OCI-LY3 (cell line): ENCODE measurements around the gene PUM1.

Experiments used
- H2AFZ ChIP-seq: fragments of 200-600, 300-600 bp; shearing (Covaris generic); 2 replicates; pipeline ENCODE4 v1.6.0; 2014; ENCODE audit warnings: antibody characterized with exemption, low read depth, low read length
- H3K27ac ChIP-seq: fragments of 200-600, 300-600 bp; sonication (generic); 2 replicates; pipeline ENCODE4 v1.5.1; 2014; ENCODE audit warnings: mild to moderate bottlenecking, low read length, moderate library complexity, mixed read lengths
- H3K27me3 ChIP-seq: fragments of 200-600, 300-600 bp; sonication (generic); 2 replicates; pipeline ENCODE4 v1.6.1; 2014; ENCODE audit warnings: low read depth, low read length, mixed read lengths
- H3K36me3 ChIP-seq: fragments of 200-600, 300-600 bp; sonication (generic); replicated peaks from 2 replicates; pipeline ENCODE3; 2014; ENCODE audit warnings: low read depth, low read length, mixed read lengths
- H3K4me1 ChIP-seq: fragments of 300-600, 200-600 bp; sonication (generic); 2 replicates; pipeline ENCODE4 v1.6.1; 2014; ENCODE audit warnings: low read length, mixed read lengths
- H3K4me2 ChIP-seq: fragments of 200-600, 300-600 bp; sonication (generic); 2 replicates; pipeline ENCODE4 v1.6.1; 2014; ENCODE audit warnings: low read length, mixed read lengths
- H3K4me3 ChIP-seq: fragments of 300-600, 200-600 bp; sonication (generic); 2 replicates; pipeline ENCODE4 v1.5.1; 2014; ENCODE audit warnings: antibody characterized with exemption, mild to moderate bottlenecking, low read length, moderate library complexity
- H3K79me2 ChIP-seq: fragments of 300-600, 200-600 bp; shearing (Covaris generic); 2 replicates; pipeline ENCODE4 v1.6.1; 2014; ENCODE audit warnings: mild to moderate bottlenecking, low read length, mixed read lengths
- H3K9ac ChIP-seq: fragments of 300-600, 200-600 bp; shearing (Covaris generic); 2 replicates; pipeline ENCODE4 v1.6.0; 2014; ENCODE audit warnings: mild to moderate bottlenecking, low read length, moderate library complexity
- H3K9me3 ChIP-seq: fragments of 200-600, 300-600 bp; shearing (Covaris generic); 2 replicates; pipeline ENCODE4 v1.6.1; 2014; ENCODE audit warnings: low read length, mixed read lengths; ENCODE audit not compliant: insufficient read depth
- H4K20me1 ChIP-seq: fragments of 200-600, 300-600 bp; sonication (generic); 2 replicates; pipeline ENCODE4 v1.6.1; 2016; ENCODE audit warnings: low read length, mixed read lengths; ENCODE audit not compliant: insufficient read depth
- EZH2phosphoT487 ChIP-seq: fragments of 200-600 bp; shearing (Covaris generic); IDR thresholded peaks from 2 replicates; pipeline ENCODE4 v1.6.1; 2018; ENCODE audit warnings: antibody characterized with exemption, mixed run types, low read depth
- TF ChIP-seq, protein P1 (sequence below): fragments of 200-600, 300-600 bp; sonication (generic); IDR thresholded peaks from 2 replicates; pipeline ENCODE4 v1.5.1; 2014; ENCODE audit warnings: antibody characterized with exemption, low read length, low read depth

The PUM1 gene

GRCh38 chr1:30907481-30908315, 157.8 kb downstream of the PUM1 start:
- Histone ChIP-seq H3K9ac (no peak overlapping the region), H3K4me2 (peak overlapping the region; percentile 41)

GRCh38 chr1:30906631-30907441, 158.7 kb downstream of the PUM1 start:
- Histone ChIP-seq H4K20me1 (no peaks in the 10 kb centered on the region), H3K4me2 (no peak overlapping the region), H3K9me3 (no peaks in the 10 kb centered on the region), H3K9ac (no peak overlapping the region), H3K27me3 (peaks cover 25% of the 10 kb centered on the region), H3K4me1 (peaks cover 14% of the 10 kb centered on the region), H3K36me3 (no peaks in the 10 kb centered on the region), H3K27ac (no peak overlapping the region), H2AFZ (no peak overlapping the region), H3K4me3 (no peak overlapping the region), H3K79me2 (no peaks in the 10 kb centered on the region)
- no peak for TF ChIP-seq EZH2phosphoT487
- TF ChIP-seq, protein P1, sequence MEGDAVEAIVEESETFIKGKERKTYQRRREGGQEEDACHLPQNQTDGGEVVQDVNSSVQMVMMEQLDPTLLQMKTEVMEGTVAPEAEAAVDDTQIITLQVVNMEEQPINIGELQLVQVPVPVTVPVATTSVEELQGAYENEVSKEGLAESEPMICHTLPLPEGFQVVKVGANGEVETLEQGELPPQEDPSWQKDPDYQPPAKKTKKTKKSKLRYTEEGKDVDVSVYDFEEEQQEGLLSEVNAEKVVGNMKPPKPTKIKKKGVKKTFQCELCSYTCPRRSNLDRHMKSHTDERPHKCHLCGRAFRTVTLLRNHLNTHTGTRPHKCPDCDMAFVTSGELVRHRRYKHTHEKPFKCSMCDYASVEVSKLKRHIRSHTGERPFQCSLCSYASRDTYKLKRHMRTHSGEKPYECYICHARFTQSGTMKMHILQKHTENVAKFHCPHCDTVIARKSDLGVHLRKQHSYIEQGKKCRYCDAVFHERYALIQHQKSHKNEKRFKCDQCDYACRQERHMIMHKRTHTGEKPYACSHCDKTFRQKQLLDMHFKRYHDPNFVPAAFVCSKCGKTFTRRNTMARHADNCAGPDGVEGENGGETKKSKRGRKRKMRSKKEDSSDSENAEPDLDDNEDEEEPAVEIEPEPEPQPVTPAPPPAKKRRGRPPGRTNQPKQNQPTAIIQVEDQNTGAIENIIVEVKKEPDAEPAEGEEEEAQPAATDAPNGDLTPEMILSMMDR: no peak

More at GRCh38 chr1:30907481-30908315, 157.8 kb downstream of the PUM1 start:
- Histone ChIP-seq H3K9me3 (no peaks in the 10 kb centered on the region), H3K4me1 (peaks cover 14% of the 10 kb centered on the region), H2AFZ (no peak overlapping the region), H4K20me1 (no peaks in the 10 kb centered on the region), H3K4me3 (peak overlapping the region; percentile 55), H3K27me3 (peaks cover 25% of the 10 kb centered on the region), H3K36me3 (no peaks in the 10 kb centered on the region), H3K27ac (no peak overlapping the region), H3K79me2 (no peaks in the 10 kb centered on the region)
- TF ChIP-seq, protein P1: no peak
- TF ChIP-seq EZH2phosphoT487: no peak

DNA sequence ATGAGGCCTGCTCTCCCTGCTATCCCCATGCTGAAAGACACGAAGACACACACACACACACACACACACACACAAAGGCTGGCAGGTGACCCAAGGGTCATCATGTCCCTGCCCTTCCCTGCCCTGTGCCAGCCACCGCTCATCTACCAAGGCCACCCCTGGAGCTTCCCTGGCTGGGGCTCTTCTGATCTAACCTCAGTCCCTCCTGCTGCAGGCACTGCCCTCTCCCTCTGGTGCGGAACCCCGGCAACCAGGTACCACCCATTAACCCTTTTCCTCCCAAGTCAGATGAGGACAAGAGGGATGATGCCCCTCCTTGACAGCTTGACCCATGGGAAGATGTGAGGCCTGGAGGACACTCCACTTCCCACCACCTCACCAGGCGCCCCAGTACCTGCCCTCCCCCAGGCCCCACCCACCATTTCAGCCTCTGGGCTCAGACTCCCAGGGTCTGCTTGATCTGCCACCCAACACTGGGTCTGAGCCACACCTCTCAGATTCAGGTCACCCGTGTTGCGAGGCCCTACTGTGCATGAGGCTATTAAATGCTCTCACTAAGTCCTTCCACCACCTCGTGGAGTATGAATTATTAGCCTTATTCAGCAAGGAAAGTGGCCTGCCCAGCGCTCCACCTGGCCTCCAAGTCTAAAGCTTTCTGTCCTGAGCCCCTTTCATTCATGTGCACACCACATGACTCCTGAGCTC, 159.4 kb downstream of the PUM1 start:
- no peaks in the 10 kb centered on the region for H3K36me3 ChIP-seq
- TF ChIP-seq, protein P1: no peak
- no peak for TF ChIP-seq EZH2phosphoT487
- H4K20me1 ChIP-seq: no peaks in the 10 kb centered on the region
- no peak overlapping the region for H2AFZ ChIP-seq
- H3K4me2 ChIP-seq: no peak overlapping the region
- H3K79me2 ChIP-seq: no peaks in the 10 kb centered on the region
- H3K4me3 ChIP-seq: no peak overlapping the region
- H3K27ac ChIP-seq: no peak overlapping the region
- H3K9ac ChIP-seq: no peak overlapping the region
- H3K9me3 ChIP-seq: no peaks in the 10 kb centered on the region
- peaks cover 25% of the 10 kb centered on the region for H3K27me3 ChIP-seq
- H3K4me1 ChIP-seq: peaks cover 14% of the 10 kb centered on the region
